ENCODE measurements around the gene IFNGR2. TPM values are rescaled to one million over a fixed set of nuclear protein-coding genes. Genes with fewer than 3 reads are reported as not detected.

Gene IFNGR2
- total and polyA plus RNA-seq, 2 donors (not counting 3 experiments of a cell fraction or from before 2014, with no cell fraction given) = 44.2 to 46.1 TPM

DNA sequence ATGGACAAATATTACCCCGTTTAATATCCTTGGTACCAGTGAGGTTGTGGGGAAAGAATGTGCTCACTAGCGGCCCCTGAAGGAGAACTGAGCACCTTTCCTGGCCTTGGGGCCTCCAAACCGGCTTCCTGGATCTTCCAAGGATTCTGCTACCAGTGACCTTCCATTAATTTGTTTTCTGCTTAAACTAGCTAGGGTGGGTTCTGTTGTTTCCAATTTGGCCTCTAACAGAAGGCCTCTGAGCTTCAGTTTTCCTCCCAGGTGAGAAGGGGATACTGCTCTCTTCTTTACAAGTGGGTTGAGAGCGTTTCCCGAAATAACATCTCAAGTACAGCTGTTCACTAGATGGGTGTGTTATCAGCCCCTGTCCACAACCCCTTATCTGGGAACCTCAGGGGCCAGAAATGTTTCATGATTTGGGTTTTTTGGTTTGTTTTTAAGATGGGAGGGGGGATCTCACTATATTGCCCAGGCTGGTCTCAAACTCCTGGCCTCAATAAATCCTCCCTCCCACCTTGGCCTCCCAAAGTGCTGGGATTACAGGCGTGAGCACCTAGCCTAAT is 16.9 kb upstream of the IFNGR2 start:
- H3K4me2 ChIP-seq (ENCODE audit: insufficient read depth, low read length) = no peak overlapping the region
- no peak overlapping the region for H3K27ac ChIP-seq (ENCODE audit: insufficient read depth, low read depth, low read length)
- DNase-seq (ENCODE audit: low read depth, low spot score) = no peak
- no TSS peak for BruUV-seq (replicated peaks)
- ChIA-PET CTCF (interaction anchor here (0.6 to 3.1 kb wide), 4 partner anchors 10 to 186 kb away, joined by 3 to 12 read pairs (median 6); no protein-coding TSS in a partner anchor), POLR2A (no interaction called here)
- no peak overlapping the region for H2AFZ ChIP-seq (ENCODE audit: low read depth, low read length)
- H3K27me3 ChIP-seq (ENCODE audit: control insufficient read depth in 2 of 2, insufficient read depth in 2 of 2, low read length in 2 of 2) = no peaks in the 10 kb centered on the region
- FAIRE-seq = no peak
- no peaks in the 10 kb centered on the region for H3K36me3 ChIP-seq (ENCODE audit: control insufficient read depth in 2 of 2, extremely low read depth in 1 of 2, insufficient read depth in 2 of 2, low read length in 2 of 2)
- dilution Hi-C loops (cut with MboI; ENCODE audit: extremely low pct_ligation_motif_present, low sequenced_read_pairs) = no loop called here
- H4K20me1 ChIP-seq (replicated peaks; ENCODE audit: control insufficient read depth, extremely low read depth, insufficient read depth, low read length) = no peaks in the 10 kb centered on the region
- TF ChIP-seq FOS (IDR thresholded peaks at IDR 0.05; ENCODE audit: borderline replicate concordance, insufficient read depth, low read length) = no peak
- TF ChIP-seq, protein P1, sequence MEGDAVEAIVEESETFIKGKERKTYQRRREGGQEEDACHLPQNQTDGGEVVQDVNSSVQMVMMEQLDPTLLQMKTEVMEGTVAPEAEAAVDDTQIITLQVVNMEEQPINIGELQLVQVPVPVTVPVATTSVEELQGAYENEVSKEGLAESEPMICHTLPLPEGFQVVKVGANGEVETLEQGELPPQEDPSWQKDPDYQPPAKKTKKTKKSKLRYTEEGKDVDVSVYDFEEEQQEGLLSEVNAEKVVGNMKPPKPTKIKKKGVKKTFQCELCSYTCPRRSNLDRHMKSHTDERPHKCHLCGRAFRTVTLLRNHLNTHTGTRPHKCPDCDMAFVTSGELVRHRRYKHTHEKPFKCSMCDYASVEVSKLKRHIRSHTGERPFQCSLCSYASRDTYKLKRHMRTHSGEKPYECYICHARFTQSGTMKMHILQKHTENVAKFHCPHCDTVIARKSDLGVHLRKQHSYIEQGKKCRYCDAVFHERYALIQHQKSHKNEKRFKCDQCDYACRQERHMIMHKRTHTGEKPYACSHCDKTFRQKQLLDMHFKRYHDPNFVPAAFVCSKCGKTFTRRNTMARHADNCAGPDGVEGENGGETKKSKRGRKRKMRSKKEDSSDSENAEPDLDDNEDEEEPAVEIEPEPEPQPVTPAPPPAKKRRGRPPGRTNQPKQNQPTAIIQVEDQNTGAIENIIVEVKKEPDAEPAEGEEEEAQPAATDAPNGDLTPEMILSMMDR (IDR thresholded peaks at IDR 0.05; ENCODE audit: extremely low read depth in 1 of 2, insufficient read depth in 1 of 2, low read depth in 1 of 2, low read length in 2 of 2) = peak; percentile 12 to 31
- H3K9ac ChIP-seq (replicated peaks; ENCODE audit: extremely low read depth, insufficient read depth, low read length) = no peak overlapping the region
- peaks cover 16% of the 10 kb centered on the region for H3K4me1 ChIP-seq (ENCODE audit: control insufficient read depth, extremely low read depth, insufficient read depth, low read length)
- H3K4me3 ChIP-seq (replicated peaks in 1 of 3; ENCODE audit: insufficient read depth in 1 of 3, low read depth in 1 of 3, low read length in 3 of 3) = no peak overlapping the region
- H3K79me2 ChIP-seq (ENCODE audit: control insufficient read depth, insufficient read depth, low read length) = no peaks in the 10 kb centered on the region
- H3K9me3 ChIP-seq (replicated peaks; ENCODE audit: control insufficient read depth, insufficient read depth, low read length) = no peaks in the 10 kb centered on the region
- no peaks in the 10 kb centered on the region for H3K9me1 ChIP-seq (replicated peaks; ENCODE audit: control insufficient read depth, extremely low read depth, insufficient read depth, low read length)
- intact Hi-C loops (cut with micrococcal nuclease) = no loop called here

DNA sequence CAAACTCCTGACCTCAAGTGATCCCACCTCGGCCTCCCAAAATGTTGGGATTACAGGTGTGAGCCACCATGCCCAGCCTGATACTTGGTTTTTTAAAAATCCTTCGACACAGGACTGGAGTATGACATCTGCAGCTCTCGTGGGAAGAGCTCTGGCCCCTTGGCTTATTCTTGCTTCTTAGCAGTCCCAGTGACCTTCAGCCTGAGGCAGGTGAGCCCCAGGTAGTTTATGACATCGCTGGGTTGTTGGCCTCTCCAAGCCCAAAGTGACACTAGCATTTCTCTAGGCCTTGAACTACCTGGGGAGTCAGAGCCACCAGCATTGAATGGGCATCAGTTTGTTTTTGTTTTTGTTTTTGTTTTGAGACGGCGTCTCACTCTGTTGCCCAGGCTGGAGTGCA is 15.9 kb upstream of the IFNGR2 start:
- Histone ChIP-seq H3K27me3 (ENCODE audit: control insufficient read depth in 2 of 2, insufficient read depth in 2 of 2, low read length in 2 of 2) (no peaks in the 10 kb centered on the region), H4K20me1 (replicated peaks; ENCODE audit: control insufficient read depth, extremely low read depth, insufficient read depth, low read length) (no peaks in the 10 kb centered on the region), H3K9me3 (replicated peaks; ENCODE audit: control insufficient read depth, insufficient read depth, low read length) (no peaks in the 10 kb centered on the region), H2AFZ (ENCODE audit: low read depth, low read length) (no peak overlapping the region), H3K4me1 (ENCODE audit: control insufficient read depth, extremely low read depth, insufficient read depth, low read length) (peaks cover 14% of the 10 kb centered on the region), H3K27ac (ENCODE audit: insufficient read depth, low read depth, low read length) (no peak overlapping the region), H3K9me1 (replicated peaks; ENCODE audit: control insufficient read depth, extremely low read depth, insufficient read depth, low read length) (no peaks in the 10 kb centered on the region), H3K9ac (replicated peaks; ENCODE audit: extremely low read depth, insufficient read depth, low read length) (no peak overlapping the region), H3K36me3 (ENCODE audit: control insufficient read depth in 2 of 2, extremely low read depth in 1 of 2, insufficient read depth in 2 of 2, low read length in 2 of 2) (no peaks in the 10 kb centered on the region), H3K4me2 (ENCODE audit: insufficient read depth, low read length) (no peak overlapping the region), H3K4me3 (replicated peaks in 1 of 3; ENCODE audit: insufficient read depth in 1 of 3, low read depth in 1 of 3, low read length in 3 of 3) (no peak overlapping the region), H3K79me2 (ENCODE audit: control insufficient read depth, insufficient read depth, low read length) (no peaks in the 10 kb centered on the region)
- CTCF ChIA-PET = interaction anchor here (2.3 to 3.1 kb wide), 2 partner anchors 9 to 26 kb away, joined by 7 to 12 read pairs; no protein-coding TSS in a partner anchor
- FAIRE-seq (no peak), DNase-seq (ENCODE audit: low read depth, low spot score) (no peak)
- dilution Hi-C loops (cut with MboI; ENCODE audit: extremely low pct_ligation_motif_present, low sequenced_read_pairs) (no loop called here), intact Hi-C loops (cut with micrococcal nuclease) (no loop called here)
- POLR2A ChIA-PET = no interaction called here
- no peak for TF ChIP-seq POLR2A (IDR thresholded peaks at IDR 0.05; ENCODE audit: low read depth, low read length)
- TF ChIP-seq MYC (IDR thresholded peaks at IDR 0.05; ENCODE audit: low read depth, low read length) = no peak
- no peak for TF ChIP-seq JUN (IDR thresholded peaks at IDR 0.05; ENCODE audit: borderline replicate concordance, insufficient read depth, insufficient read length, low read depth)
- no peak for TF ChIP-seq EZH2 (IDR thresholded peaks at IDR 0.05; ENCODE audit: borderline replicate concordance, low read depth, low read length, severe bottlenecking)
- TF ChIP-seq, protein P2, sequence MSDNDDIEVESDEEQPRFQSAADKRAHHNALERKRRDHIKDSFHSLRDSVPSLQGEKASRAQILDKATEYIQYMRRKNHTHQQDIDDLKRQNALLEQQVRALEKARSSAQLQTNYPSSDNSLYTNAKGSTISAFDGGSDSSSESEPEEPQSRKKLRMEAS (IDR thresholded peaks at IDR 0.05; ENCODE audit: insufficient read depth, insufficient read length) = no peak
- TF ChIP-seq, protein P1 (IDR thresholded peaks at IDR 0.05; ENCODE audit: extremely low read depth in 1 of 2, insufficient read depth in 1 of 2, low read depth in 1 of 2, low read length in 2 of 2) = no peak
- no peak for TF ChIP-seq GATA2 (IDR thresholded peaks at IDR 0.05; ENCODE audit: insufficient read depth, insufficient read length, low read depth, low read length)
- no peak for TF ChIP-seq POLR2AphosphoS5 (IDR thresholded peaks at IDR 0.05; ENCODE audit: insufficient read depth, low read depth, low read length)
- BruUV-seq (replicated peaks) = no TSS peak

Data from endothelial cell of umbilical vein (primary cell).